ENCODE data around the gene RTN4RL1.

GRCh38 chr17:2017274-2017941 is 7.7 kb downstream of the RTN4RL1 start:
- TF ChIP-seq CTCF (IDR thresholded peaks at IDR 0.05) (no peak), POLR2A (IDR thresholded peaks at IDR 0.05) (no peak)
